K562 (cell line): ENCODE results near the gene ZNF106. TPM values are rescaled to one million over a fixed set of nuclear protein-coding genes. Genes with fewer than 3 reads are reported as not detected.
A peak's percentile ranks its signal among the peaks of the same experiment; 100 is the strongest.

Experiments
- BMI1 ChIP-seq: fragments of 150-350 bp; IDR thresholded peaks from 2 replicates; pipeline ENCODE4 v1.6.1; 2014; ENCODE audit warnings: low read length
- CBX3 ChIP-seq, 2 experiments: IDR thresholded peaks; 1 replicate in 1 of 2; 2 replicates in 1 of 2; pipeline ENCODE4 v1.6.1; 2012; ENCODE audit warnings: inconsistent platforms in 2 of 2, low read length in 2 of 2, borderline replicate concordance in 1 of 2, control low read depth in 1 of 2
- CREBBP ChIP-seq: IDR thresholded peaks from one replicate; pipeline ENCODE4 v1.6.1; 2012; ENCODE audit warnings: low read depth, mild to moderate bottlenecking, control low read depth, inconsistent platforms, low read length
- EP300 ChIP-seq: IDR thresholded peaks from 2 replicates; pipeline ENCODE4 v1.6.1; 2012; ENCODE audit warnings: low read length, improper control_type of control experiment
- FOXK2 ChIP-seq, 2 experiments: fragments of 450-650 bp; IDR thresholded peaks in 1 of 2; conservative IDR thresholded peaks in 1 of 2; 2 replicates each; pipeline ENCODE4 v1.6.1; 2016; ENCODE audit warnings: low read depth in 2 of 2, mild to moderate bottlenecking in 1 of 2
- JUND ChIP-seq, 2 experiments: IDR thresholded peaks; 2 replicates in 1 of 2; 3 replicates in 1 of 2; pipeline ENCODE4 v1.6.1; 2011; ENCODE audit warnings: borderline replicate concordance in 2 of 2, low read depth in 2 of 2, low read length in 2 of 2, improper control_type of control experiment in 1 of 2, missing biosample characterization in 1 of 2, missing genetic modification characterization in 1 of 2, missing genetic modification reagents in 1 of 2
- MBD2 ChIP-seq: sonication (generic); IDR thresholded peaks from 2 replicates; pipeline ENCODE4 v1.6.1; 2016; ENCODE audit warnings: low read depth, borderline replicate concordance
- MEF2A ChIP-seq: IDR thresholded peaks from 2 replicates; pipeline ENCODE4 v1.6.1; 2011; ENCODE audit warnings: low read depth, mild to moderate bottlenecking, low read length, moderate library complexity; ENCODE audit not compliant: control insufficient read depth
- NCOA6 ChIP-seq: fragments of 450-650 bp; IDR thresholded peaks from 2 replicates; pipeline ENCODE4 v1.6.1; 2017; ENCODE audit warnings: mild to moderate bottlenecking
- NEUROD1 ChIP-seq: fragments of 150-350 bp; IDR thresholded peaks from 2 replicates; pipeline ENCODE4 v1.6.1; 2014; ENCODE audit warnings: borderline replicate concordance, low read length, low read depth; ENCODE audit not compliant: partially characterized antibody
- SMARCA4 ChIP-seq: fragments of 450-650 bp; IDR thresholded peaks from 2 replicates; pipeline ENCODE4 v1.6.1; 2016
- TARDBP ChIP-seq: fragments of 450-650 bp; IDR thresholded peaks from 2 replicates; pipeline ENCODE4 v1.6.1; 2016
- ZNF79 ChIP-seq: fragments of 250-450 bp; sonication (Bioruptor Pico); IDR thresholded peaks from 2 replicates; pipeline ENCODE4 v1.4.0; 2020; ENCODE audit warnings: low read depth, mild to moderate bottlenecking, moderate library complexity
- polyA plus RNA-seq, 8 experiments: library from polyadenylated mRNA; depleted of rRNA in 4 of 8; stranded (reverse) in 5 of 8; unstranded in 3 of 8; fragments of >200 nt; fragmentation: Nextera tagmentation in 2 of 8; fragmentation: Illumina TruSeq in 1 of 8; extraction: Ambion mirVana in 2 of 8; extraction: Trizol in 1 of 8; gene quantifications; 2 replicates each; pipeline versions ENCODE4 v1.2.1 to v1.2.3, GENCODE V29; 2011 to 2014; ENCODE audit warnings: inconsistent platforms in 1 of 8, missing spikeins in 1 of 8
- total RNA-seq, 7 experiments: library from RNA; depleted of rRNA in 6 of 7; stranded (reverse); fragments of >200 nt in 6 of 7; fragmentation: Illumina TruSeq in 2 of 7; extraction: Trizol in 2 of 7; gene quantifications; 2 replicates each; pipeline versions ENCODE4 v1.2.1 to v1.2.3, GENCODE V29; 2011 to 2021; ENCODE audit warnings: low replicate concordance in 1 of 7
- TF ChIP-seq, protein P1 (sequence below): fragments of 250-450 bp; sonication (Bioruptor Pico); IDR thresholded peaks from 2 replicates; pipeline ENCODE4 v1.8.0; 2022; ENCODE audit warnings: inconsistent platforms, mild to moderate bottlenecking, moderate library complexity, borderline replicate concordance
- TF ChIP-seq, protein P2 (sequence below): sonication (generic); formaldehyde crosslinking; IDR thresholded peaks from 2 replicates; pipeline ENCODE4 v1.8.1; 2023; ENCODE audit warnings: mild to moderate bottlenecking, missing genetic modification reagents
- TF ChIP-seq, protein P3 (sequence below): fragments of 450-650 bp; formaldehyde crosslinking; IDR thresholded peaks from 2 replicates; pipeline ENCODE4 v1.4.0; 2020; ENCODE audit warnings: mild to moderate bottlenecking, moderate library complexity

ZNF106 gene
- total and polyA plus RNA-seq, 9 of the 15 experiments (the other 6 are each of a cell fraction or from before 2014, with no cell fraction given) = 14.4 to 55.3 (median 33.7) TPM

DNA sequence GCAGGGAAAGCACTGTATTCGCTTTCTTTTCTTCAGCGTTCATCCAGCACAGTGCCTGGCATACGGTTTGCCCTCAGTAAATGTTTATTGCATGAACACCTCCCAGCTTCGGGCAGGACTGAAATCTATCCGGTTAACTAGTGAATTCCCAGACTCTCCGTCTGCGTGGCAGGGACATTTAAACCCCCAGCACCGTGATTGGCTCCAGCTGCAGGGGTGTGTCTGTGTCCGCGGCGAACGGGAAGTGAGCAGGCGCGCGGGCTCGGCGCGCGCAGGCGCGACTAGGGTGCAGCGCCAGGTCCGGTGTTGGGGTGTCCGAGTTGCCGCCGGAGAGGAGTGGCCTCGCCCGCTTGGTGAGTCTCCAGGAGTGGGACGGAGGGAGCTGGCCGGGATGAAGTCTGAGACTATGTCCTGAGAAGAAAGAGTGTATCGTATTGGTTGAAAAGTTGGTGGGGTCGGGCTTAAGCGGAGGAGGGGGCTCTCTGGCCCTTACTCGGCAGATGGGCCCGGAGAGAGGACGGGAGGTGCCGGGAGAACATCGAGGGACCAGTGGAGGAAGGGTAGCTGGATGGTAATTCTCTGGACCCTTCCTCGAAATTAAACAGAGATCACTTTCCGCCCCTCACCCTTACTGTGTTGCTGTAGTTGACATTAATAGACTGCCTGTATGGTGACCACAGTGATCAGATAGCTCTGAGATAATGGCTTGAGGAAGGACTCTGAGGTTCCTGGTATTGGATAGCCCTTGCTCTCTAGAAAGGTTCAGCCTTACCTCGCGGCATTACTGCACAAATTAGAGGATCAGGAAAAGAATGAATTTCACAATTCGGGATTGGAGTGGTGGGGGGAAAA lies 4.6 kb upstream of the ZNF106 start, which contains the start of gene SNAP23 (continued):
- TF ChIP-seq, protein P1, sequence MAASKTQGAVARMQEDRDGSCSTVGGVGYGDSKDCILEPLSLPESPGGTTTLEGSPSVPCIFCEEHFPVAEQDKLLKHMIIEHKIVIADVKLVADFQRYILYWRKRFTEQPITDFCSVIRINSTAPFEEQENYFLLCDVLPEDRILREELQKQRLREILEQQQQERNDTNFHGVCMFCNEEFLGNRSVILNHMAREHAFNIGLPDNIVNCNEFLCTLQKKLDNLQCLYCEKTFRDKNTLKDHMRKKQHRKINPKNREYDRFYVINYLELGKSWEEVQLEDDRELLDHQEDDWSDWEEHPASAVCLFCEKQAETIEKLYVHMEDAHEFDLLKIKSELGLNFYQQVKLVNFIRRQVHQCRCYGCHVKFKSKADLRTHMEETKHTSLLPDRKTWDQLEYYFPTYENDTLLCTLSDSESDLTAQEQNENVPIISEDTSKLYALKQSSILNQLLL (CRISPR knock-in tag) = no peak
- TF ChIP-seq FOXK2 (conservative IDR thresholded peaks at IDR 0.05 in 1 of 2, IDR thresholded peaks at IDR 0.05 in 1 of 2; ENCODE audit: low read depth in 2 of 2) (peak; percentile 69 to 83), SMARCA4 (peak; percentile 74), NEUROD1 (no peak), BMI1 (no peak), NCOA6 (no peak), CBX3 (IDR thresholded peaks at IDR 0.05; ENCODE audit: borderline replicate concordance in 1 of 2, low read length in 2 of 2) (no peak), CREBBP (no peak), ZNF79 (CRISPR knock-in tag) (no peak), TARDBP (no peak; the same call in 1 of the 2 replicates), MEF2A (no peak), EP300 (peak; percentile 46; the same call in 1 of the 2 replicates), MBD2 (peak; percentile 77; the same call in 1 of the 2 replicates), JUND (IDR thresholded peaks at IDR 0.05; ENCODE audit: borderline replicate concordance, low read depth, low read length) (0 out of 2 replicates have a peak, but pooled peaks have one; percentile 10), JUND (tag; IDR thresholded peaks at IDR 0.05; ENCODE audit: borderline replicate concordance, low read depth, low read length) (peak; percentile 11; the same call in 1 of the 3 replicates)
- TF ChIP-seq, protein P2, sequence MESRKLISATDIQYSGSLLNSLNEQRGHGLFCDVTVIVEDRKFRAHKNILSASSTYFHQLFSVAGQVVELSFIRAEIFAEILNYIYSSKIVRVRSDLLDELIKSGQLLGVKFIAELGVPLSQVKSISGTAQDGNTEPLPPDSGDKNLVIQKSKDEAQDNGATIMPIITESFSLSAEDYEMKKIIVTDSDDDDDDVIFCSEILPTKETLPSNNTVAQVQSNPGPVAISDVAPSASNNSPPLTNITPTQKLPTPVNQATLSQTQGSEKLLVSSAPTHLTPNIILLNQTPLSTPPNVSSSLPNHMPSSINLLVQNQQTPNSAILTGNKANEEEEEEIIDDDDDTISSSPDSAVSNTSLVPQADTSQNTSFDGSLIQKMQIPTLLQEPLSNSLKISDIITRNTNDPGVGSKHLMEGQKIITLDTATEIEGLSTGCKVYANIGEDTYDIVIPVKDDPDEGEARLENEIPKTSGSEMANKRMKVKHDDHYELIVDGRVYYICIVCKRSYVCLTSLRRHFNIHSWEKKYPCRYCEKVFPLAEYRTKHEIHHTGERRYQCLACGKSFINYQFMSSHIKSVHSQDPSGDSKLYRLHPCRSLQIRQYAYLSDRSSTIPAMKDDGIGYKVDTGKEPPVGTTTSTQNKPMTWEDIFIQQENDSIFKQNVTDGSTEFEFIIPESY (CRISPR knock-in tag) = no peak
- TF ChIP-seq, protein P3, sequence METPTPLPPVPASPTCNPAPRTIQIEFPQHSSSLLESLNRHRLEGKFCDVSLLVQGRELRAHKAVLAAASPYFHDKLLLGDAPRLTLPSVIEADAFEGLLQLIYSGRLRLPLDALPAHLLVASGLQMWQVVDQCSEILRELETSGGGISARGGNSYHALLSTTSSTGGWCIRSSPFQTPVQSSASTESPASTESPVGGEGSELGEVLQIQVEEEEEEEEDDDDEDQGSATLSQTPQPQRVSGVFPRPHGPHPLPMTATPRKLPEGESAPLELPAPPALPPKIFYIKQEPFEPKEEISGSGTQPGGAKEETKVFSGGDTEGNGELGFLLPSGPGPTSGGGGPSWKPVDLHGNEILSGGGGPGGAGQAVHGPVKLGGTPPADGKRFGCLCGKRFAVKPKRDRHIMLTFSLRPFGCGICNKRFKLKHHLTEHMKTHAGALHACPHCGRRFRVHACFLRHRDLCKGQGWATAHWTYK = no peak
